Spleen (tissue), 11 donors: Measurements from ENCODE around the gene PDZK1IP1. TPM values are rescaled to one million over a fixed set of nuclear protein-coding genes. Genes with fewer than 3 reads are reported as not detected.

Source experiments
- DNase-seq: peaks from one replicate; pipeline ENCODE4 v3.0.0-alpha.2; 2020
- H3K27ac ChIP-seq, 8 donors: fragments of 200-600 bp; sonication (generic) in 7 of 8; 1 replicate in 4 of 8; 2 replicates in 4 of 8; pipeline versions ENCODE4 v1.5.0 to v1.8.0; 2016 to 2021; ENCODE audit warnings: inconsistent platforms in 4 of 8, mild to moderate bottlenecking in 4 of 8, moderate library complexity in 1 of 8
- H3K27me3 ChIP-seq, 7 donors: fragments of 200-600 bp; sonication (generic) in 6 of 7; replicated peaks in 1 of 7; 1 replicate in 4 of 7; 2 replicates in 3 of 7; pipeline versions ENCODE4 v1.5.0 to v1.8.0; 2016 to 2021; ENCODE audit warnings: inconsistent platforms in 3 of 7, mild to moderate bottlenecking in 1 of 7
- H3K36me3 ChIP-seq, 6 donors: fragments of 200-600 bp; sonication (generic) in 5 of 6; 1 replicate in 4 of 6; 2 replicates in 2 of 6; pipeline versions ENCODE4 v1.5.0 to v1.8.0; 2016 to 2021; ENCODE audit warnings: inconsistent platforms in 2 of 6
- H3K4me1 ChIP-seq, 6 donors: fragments of 200-600 bp; sonication (generic) in 5 of 6; 1 replicate in 3 of 6; 2 replicates in 3 of 6; pipeline versions ENCODE4 v1.5.0 to v1.8.0; 2016 to 2021; ENCODE audit warnings: inconsistent platforms in 3 of 6
- H3K4me3 ChIP-seq, 8 donors: fragments of 200-600 bp; sonication (generic) in 7 of 8; 1 replicate in 4 of 8; 2 replicates in 4 of 8; pipeline versions ENCODE4 v1.5.0 to v1.8.0; 2016 to 2021; ENCODE audit warnings: inconsistent platforms in 4 of 8, mild to moderate bottlenecking in 4 of 8, moderate library complexity in 2 of 8
- H3K9me3 ChIP-seq, 8 donors: fragments of 200-600 bp; sonication (generic) in 7 of 8; 1 replicate in 4 of 8; 2 replicates in 4 of 8; pipeline versions ENCODE4 v1.5.0 to v1.8.0; 2016 to 2021; ENCODE audit warnings: inconsistent platforms in 4 of 8
- CTCF ChIP-seq, 11 experiments: fragments of 200-600 bp in 7 of 11; fragments of 450-650 bp in 4 of 11; sonication (generic) in 4 of 11; IDR thresholded peaks in 8 of 11; conservative IDR thresholded peaks in 3 of 11; 1 replicate in 7 of 11; 2 replicates in 4 of 11; pipeline versions ENCODE4 v1.4.0 to v1.8.0; 2016 to 2021; ENCODE audit warnings: antibody characterized with exemption in 11 of 11, inconsistent platforms in 4 of 11, mild to moderate bottlenecking in 1 of 11
- POLR2A ChIP-seq, 3 donors: fragments of 450-650 bp; IDR thresholded peaks; one replicate each; pipeline ENCODE4 v1.5.1; 2017; ENCODE audit warnings: antibody characterized with exemption in 3 of 3, mild to moderate bottlenecking in 1 of 3
- POLR2AphosphoS5 ChIP-seq, 3 donors: sonication (generic); formaldehyde crosslinking; IDR thresholded peaks; one replicate each; pipeline ENCODE4 v1.5.1; 2017; ENCODE audit warnings: antibody characterized with exemption in 3 of 3
- WGBS, 5 donors: extraction: QIAGEN DNeasy Blood & Tissue Kit in 3 of 5; methylation state at CpG; one replicate each; pipeline versions ENCODE4 v1.1.5 to v1.1.7; 2013 to 2018; 5-methylcytosine and 5-hydroxymethylcytosine counted together
- intact Hi-C: fragments of 100-400 bp; cut with DNase I; formaldehyde crosslinking; loops from one replicate; pipeline ENCODE4 v1.15.0; 2023; ENCODE audit warnings: low total_unique reads
- polyA plus RNA-seq, 3 donors: library from polyadenylated mRNA; stranded (reverse); fragments of 200-250 nt; gene quantifications; one replicate each; pipeline ENCODE4 v1.2.1, GENCODE V29; 2013
- total RNA-seq, 7 donors: library from RNA; depleted of rRNA in 3 of 7; stranded (reverse); fragments of >200 nt in 3 of 7; fragmentation: NEBNext Ultra II Directional in 4 of 7; extraction: Animal tissue kit (Norgen Biotek cat#: 25700) in 4 of 7; gene quantifications; one replicate each; pipeline versions ENCODE4 v1.1.0 to v1.2.1, GENCODE V29; 2016 to 2021
- donor health status: healthy with polysubstance abuse.
- donor health status: DM: no; HTN: no; CAD: no; lungs with moderate emphysema.
- donor health status: DM: no; HTN: no; CAD: no.
- donor health status: Bipolar disorder and iron deficiency.
- donor health status: healthy.
- donor health status: DM: no; HTN: no; CAD: no.
- donor health status: DM: yes; HTN: yes; CAD: no.

The PDZK1IP1 gene
- total and polyA plus RNA-seq, 10 donors: 0.22 to 11.0 (median 3.6) TPM

GRCh38 chr1:47230692-47231300 is 41.0 kb upstream of the PDZK1IP1 start:
- intact Hi-C loops: no loop called here
- H3K36me3 ChIP-seq: no peaks in the 10 kb centered on the region
- peak overlapping the region; percentile 7 to 69 (median 34) for H3K4me3 ChIP-seq
- TF ChIP-seq POLR2A (IDR thresholded peaks at IDR 0.05): no peak
- peak in 2 of 3 donors; percentile 3 to 14 for TF ChIP-seq POLR2AphosphoS5 (IDR thresholded peaks at IDR 0.05)
- no peaks in the 10 kb centered on the region for H3K9me3 ChIP-seq
- DNase-seq: no peak
- H3K4me1 ChIP-seq: peaks cover 3 to 79% (median 60%) of the 10 kb centered on the region in 6 donors
- peak overlapping the region; percentile 59 to 92 (median 80) for H3K27ac ChIP-seq
- WGBS, 5 donors: 2 to 9% (median 3%) methylated on average over 37 to 44 of the region's 44 CpGs
- H3K27me3 ChIP-seq: peaks cover 6 to 100% (median 84%) of the 10 kb centered on the region in 7 donors

GRCh38 chr1:47229886-47230691 is 40.3 kb upstream of the PDZK1IP1 start:
- intact Hi-C loops: no loop called here
- 5 to 9% (median 6%) methylated on average over 23 of the region's 23 CpGs for WGBS, 5 donors
- H3K4me3 ChIP-seq: peak overlapping the region in 7 of 8 donors; percentile 23 to 69 (median 39)

GRCh38 chr1:47229031-47229885 is 39.4 kb upstream of the PDZK1IP1 start:
- Histone ChIP-seq H3K27me3 (peaks cover 9 to 100% (median 91%) of the 10 kb centered on the region in 7 donors), H3K27ac (peak overlapping the region in 7 of 8 donors; percentile 68 to 92 (median 81)), H3K9me3 (no peaks in the 10 kb centered on the region), H3K4me3 (peak overlapping the region in 7 of 8 donors; percentile 15 to 69 (median 39)), H3K36me3 (no peaks in the 10 kb centered on the region), H3K4me1 (peaks cover 7 to 78% (median 63%) of the 10 kb centered on the region in 6 donors)
- intact Hi-C loops: no loop called here
- no peak for DNase-seq
- WGBS, 5 donors: 9 to 12% (median 9%) methylated on average over 34 to 35 of the region's 35 CpGs
- no peak for TF ChIP-seq POLR2AphosphoS5 (IDR thresholded peaks at IDR 0.05)
- no peak for TF ChIP-seq POLR2A (IDR thresholded peaks at IDR 0.05)
- no peak for TF ChIP-seq CTCF (IDR thresholded peaks at IDR 0.05 in 8 of 11, conservative IDR thresholded peaks at IDR 0.05 in 3 of 11)

More at GRCh38 chr1:47229886-47230691, 40.3 kb upstream of the PDZK1IP1 start:
- H3K4me1 ChIP-seq: peaks cover 6 to 79% (median 62%) of the 10 kb centered on the region in 6 donors
- peak overlapping the region; percentile 59 to 92 (median 80) for H3K27ac ChIP-seq
- peaks cover 6 to 100% (median 87%) of the 10 kb centered on the region in 7 donors for H3K27me3 ChIP-seq
- no peaks in the 10 kb centered on the region for H3K36me3 ChIP-seq
- TF ChIP-seq POLR2AphosphoS5 (IDR thresholded peaks at IDR 0.05): no peak
- TF ChIP-seq POLR2A (IDR thresholded peaks at IDR 0.05): no peak
- no peak for TF ChIP-seq CTCF (IDR thresholded peaks at IDR 0.05 in 8 of 11, conservative IDR thresholded peaks at IDR 0.05 in 3 of 11)
- no peak for DNase-seq
- H3K9me3 ChIP-seq: no peaks in the 10 kb centered on the region

- peak overlapping the region in 7 of 8 donors; percentile 68 to 92 (median 81) for H3K27ac ChIP-seq
- peak; percentile 83 for DNase-seq
- H3K9me3 ChIP-seq: no peaks in the 10 kb centered on the region
- no peaks in the 10 kb centered on the region for H3K36me3 ChIP-seq
- H3K4me3 ChIP-seq: peak overlapping the region in 6 of 8 donors; percentile 15 to 69 (median 40)
- intact Hi-C loops: no loop called here
- peaks cover 7 to 78% (median 63%) of the 10 kb centered on the region in 6 donors for H3K4me1 ChIP-seq
- 27 to 52% (median 40%) methylated on average over 11 to 12 of the region's 12 CpGs for WGBS, 5 donors
- H3K27me3 ChIP-seq: peaks cover 9 to 100% (median 90%) of the 10 kb centered on the region in 7 donors
- TF ChIP-seq POLR2A (IDR thresholded peaks at IDR 0.05) (peak in 1 of 3 donors; percentile 65), POLR2AphosphoS5 (IDR thresholded peaks at IDR 0.05) (peak; percentile 75 to 87 (median 80)), CTCF (IDR thresholded peaks at IDR 0.05 in 8 of 11, conservative IDR thresholded peaks at IDR 0.05 in 3 of 11) (no peak)
These were observed 38.8 kb upstream of the PDZK1IP1 start for GRCh38 chr1:47228644-47229030.
